K562 (cell line): ENCODE measurements around the gene ZRANB3. TPM values are rescaled to one million over a fixed set of nuclear protein-coding genes. Genes with fewer than 3 reads are reported as not detected.
"Not testable (repeated sequence)": the region's sequence is repeated elsewhere in the genome, so short reads cannot be mapped to it uniquely, and the experiment has no call there.

Experiments used
- ATAC-seq: fragments of 200-7000 bp; cut with Tn5 transposase; 3 replicates; pipeline ENCODE4 v1.9.1; 2020; ENCODE audit warnings: moderate library complexity
- BruUV-seq: library from RNA; stranded (reverse); fragments of 400-500 nt; replicated peaks from 2 replicates; lab custom pipeline; 2021; lab: Mats Ljungman, UMichigan
- CTCF ChIA-PET: fragments of 300-600 bp; formaldehyde crosslinking; extraction: SDS; loops from one replicate; lab custom pipeline; 2021; ENCODE audit warnings: low intra/inter-chr PET ratio; lab: Yijun Ruan, JAX
- POLR2A ChIA-PET: fragments of 300-600, 350-650 bp; sonication (Branson Sonifier 250); formaldehyde crosslinking; extraction: SDS; loops from one replicate; lab custom pipeline; 2021; ENCODE audit warnings: antibody characterized with exemption, inconsistent platforms; lab: Yijun Ruan, JAX
- DNase-seq, 4 experiments: peaks; one replicate each; pipeline versions ENCODE4 v3.0.0 to v3.0.0-alpha.2; 2011 to 2018; ENCODE audit warnings: low spot score in 3 of 4, mixed read lengths in 3 of 4; ENCODE audit errors: extremely low read depth in 1 of 4
- FAIRE-seq: peaks from 2 replicates; lab custom pipeline; 2011; peaks lifted over from hg19 to GRCh38; lab: Jason Lieb, UNC
- H2AFZ ChIP-seq: 2 replicates; pipeline ENCODE4 v1.6.0; 2011; ENCODE audit warnings: low read depth, low read length, control low read depth, inconsistent platforms
- H3K27ac ChIP-seq: fragments of 200-600 bp; 3 replicates; pipeline ENCODE4 v1.8.0; 2011; ENCODE audit warnings: low read depth, mild to moderate bottlenecking, control low read depth, inconsistent platforms, low read length, moderate library complexity, mixed read lengths; ENCODE audit errors: extremely low read depth
- H3K27me3 ChIP-seq, 2 experiments: fragments of 300-600 bp in 1 of 2; 2 replicates in 1 of 2; 3 replicates in 1 of 2; pipeline versions ENCODE4 v1.6.0 to v1.8.0; 2011; ENCODE audit warnings: inconsistent platforms in 2 of 2, low read length in 2 of 2, mild to moderate bottlenecking in 1 of 2, mixed read lengths in 1 of 2, moderate library complexity in 1 of 2; ENCODE audit not compliant: control insufficient read depth in 2 of 2, insufficient read depth in 2 of 2
- H3K36me3 ChIP-seq: fragments of 300-600 bp; 3 replicates; pipeline ENCODE4 v1.8.0; 2011; ENCODE audit warnings: mild to moderate bottlenecking, low read length, inconsistent platforms; ENCODE audit not compliant: control insufficient read depth, insufficient read depth
- H3K4me1 ChIP-seq, 2 experiments: fragments of 200-600 bp in 1 of 2; replicated peaks in 1 of 2; 2 replicates in 1 of 2; 3 replicates in 1 of 2; pipeline versions ENCODE4 v1.5.1 to v1.8.0; 2011; ENCODE audit warnings: inconsistent platforms in 2 of 2, low read length in 2 of 2, mild to moderate bottlenecking in 1 of 2, mixed read lengths in 1 of 2, moderate library complexity in 1 of 2; ENCODE audit not compliant: control insufficient read depth in 2 of 2, insufficient read depth in 2 of 2
- H3K4me2 ChIP-seq: 2 replicates; pipeline ENCODE4 v1.6.1; 2011; ENCODE audit warnings: low read length, control low read depth, inconsistent platforms, mixed read lengths; ENCODE audit not compliant: insufficient read depth
- H3K4me3 ChIP-seq: fragments of 200-600 bp; sonication (generic), shearing (Covaris generic); 2 replicates; pipeline ENCODE4 v1.5.1; 2016; ENCODE audit warnings: control low read depth, inconsistent platforms
- H3K79me2 ChIP-seq: fragments of 200-600 bp; 3 replicates; pipeline ENCODE4 v1.8.0; 2011; ENCODE audit warnings: low read length, inconsistent platforms; ENCODE audit not compliant: control insufficient read depth, insufficient read depth
- H3K9ac ChIP-seq, 2 experiments: 2 replicates each; pipeline versions ENCODE4 v1.6.0 to v1.6.1; 2011; ENCODE audit warnings: low read depth in 2 of 2, low read length in 2 of 2, control low read depth in 1 of 2, inconsistent platforms in 1 of 2, mild to moderate bottlenecking in 1 of 2, mixed read lengths in 1 of 2; ENCODE audit not compliant: insufficient read depth in 1 of 2
- H3K9me1 ChIP-seq: one replicate; pipeline ENCODE4 v1.6.0; 2011; ENCODE audit warnings: inconsistent platforms, mild to moderate bottlenecking, low read length, moderate library complexity; ENCODE audit not compliant: control insufficient read depth, insufficient read depth
- H3K9me3 ChIP-seq: replicated peaks from 2 replicates; pipeline ENCODE4 v1.5.1; 2011; ENCODE audit warnings: low read depth, low read length, inconsistent platforms; ENCODE audit not compliant: control insufficient read depth, insufficient read depth
- H4K20me1 ChIP-seq: replicated peaks from 2 replicates; pipeline ENCODE4 v1.6.1; 2011; ENCODE audit warnings: low read length, inconsistent platforms, mixed read lengths; ENCODE audit not compliant: control insufficient read depth, insufficient read depth
- BCOR ChIP-seq: fragments of 450-650 bp; IDR thresholded peaks from 2 replicates; pipeline ENCODE4 v1.6.1; 2016
- CEBPG ChIP-seq, 3 experiments: fragments of 200-800 bp in 1 of 3; sonication (Bioruptor generic) in 1 of 3; sonication (generic) in 1 of 3; formaldehyde crosslinking in 1 of 3; IDR thresholded peaks in 2 of 3; conservative IDR thresholded peaks in 1 of 3; 2 replicates each; pipeline versions ENCODE4 v1.6.1 to v1.8.0; 2016 to 2022; ENCODE audit warnings: missing compliant biosample characterization in 2 of 3, missing genetic modification characterization in 2 of 3, mild to moderate bottlenecking in 1 of 3, missing genetic modification reagents in 1 of 3
- CREB3L1 ChIP-seq: fragments of 450-650 bp; IDR thresholded peaks from 2 replicates; pipeline ENCODE4 v1.6.1; 2014; ENCODE audit warnings: low read depth, mild to moderate bottlenecking, moderate library complexity, borderline replicate concordance
- FOSL1 ChIP-seq: fragments of 200-800 bp; sonication (Bioruptor generic); conservative IDR thresholded peaks from 2 replicates; pipeline ENCODE4 v1.6.1; 2016; ENCODE audit warnings: missing genetic modification characterization, missing compliant biosample characterization
- MEIS2 ChIP-seq: fragments of 450-650 bp; IDR thresholded peaks from 2 replicates; pipeline ENCODE4 v1.6.1; 2014; ENCODE audit warnings: mild to moderate bottlenecking; ENCODE audit not compliant: partially characterized antibody
- NFE2L1 ChIP-seq: fragments of 450-650 bp; IDR thresholded peaks from 2 replicates; pipeline ENCODE4 v1.6.1; 2016; ENCODE audit warnings: missing genetic modification characterization, low read depth, mild to moderate bottlenecking, missing compliant biosample characterization, moderate library complexity, borderline replicate concordance
- NFRKB ChIP-seq: fragments of 450-650 bp; IDR thresholded peaks from 2 replicates; pipeline ENCODE4 v1.6.1; 2016; ENCODE audit warnings: low read depth
- POLR3G ChIP-seq: IDR thresholded peaks from 2 replicates; pipeline ENCODE4 v1.6.1; 2011; ENCODE audit not compliant: insufficient read length, insufficient replicate concordance; ENCODE audit errors: extremely low read depth
- RBM25 ChIP-seq: fragments of 200-400 bp; formaldehyde crosslinking; IDR thresholded peaks from 2 replicates; pipeline ENCODE4 v1.6.1; 2018; ENCODE audit warnings: low read length, low read depth, moderate library complexity; ENCODE audit not compliant: severe bottlenecking
- SPI1 ChIP-seq: IDR thresholded peaks from 2 replicates; pipeline ENCODE4 v1.6.1; 2011; ENCODE audit warnings: low read depth, low read length, control low read depth, borderline replicate concordance
- SRF ChIP-seq, 2 experiments: fragments of 250-450, 450-650 bp in 1 of 2; sonication (Bioruptor Pico) in 1 of 2; sonication (generic) in 1 of 2; formaldehyde crosslinking; IDR thresholded peaks; 2 replicates each; pipeline versions ENCODE4 v1.5.0 to v1.5.1; 2020 to 2022; ENCODE audit warnings: mild to moderate bottlenecking in 1 of 2, missing genetic modification reagents in 1 of 2
- TCFL5 ChIP-seq: fragments of 250-450 bp; sonication (Bioruptor Pico); conservative IDR thresholded peaks from 2 replicates; pipeline ENCODE4 v1.6.1; 2021; ENCODE audit warnings: mild to moderate bottlenecking, moderate library complexity, matching md5 sums
- ZNF146 ChIP-seq: IDR thresholded peaks from one replicate; pipeline ENCODE4 v1.6.1; 2018; ENCODE audit warnings: missing compliant biosample characterization; ENCODE audit not compliant: unreplicated experiment
- ZNF165 ChIP-seq: fragments of 250-450 bp; sonication (Bioruptor Pico); IDR thresholded peaks from 2 replicates; pipeline ENCODE4 v1.4.0; 2020; ENCODE audit warnings: borderline replicate concordance
- WGBS: fragments of 100-300 bp; shearing (Covaris generic); methylation state at CpG from one replicate; pipeline ENCODE4 v1.1.6; 2016; ENCODE audit warnings: low coverage, mixed read lengths; ENCODE audit not compliant: insufficient coverage; ENCODE audit errors: missing lambda C conversion rate; 5-methylcytosine and 5-hydroxymethylcytosine counted together
- in situ Hi-C: fragments of 300-500 bp; cut with MboI; formaldehyde crosslinking; loops from 4 replicates; pipeline ENCODE4 v1.15.0; 2018; ENCODE audit warnings: inconsistent platforms, mixed read lengths
- intact Hi-C: fragments of 100-400 bp; cut with micrococcal nuclease; formaldehyde crosslinking; loops from 2 replicates; pipeline ENCODE4 v1.14.2; 2022
- polyA plus RNA-seq, 8 experiments: library from polyadenylated mRNA; depleted of rRNA in 4 of 8; stranded (reverse) in 5 of 8; unstranded in 3 of 8; fragments of >200 nt; fragmentation: Nextera tagmentation in 2 of 8; fragmentation: Illumina TruSeq in 1 of 8; extraction: Ambion mirVana in 2 of 8; extraction: Trizol in 1 of 8; gene quantifications; 2 replicates each; pipeline versions ENCODE4 v1.2.1 to v1.2.3, GENCODE V29; 2011 to 2014; ENCODE audit warnings: inconsistent platforms in 1 of 8, missing spikeins in 1 of 8
- total RNA-seq, 7 experiments: library from RNA; depleted of rRNA in 6 of 7; stranded (reverse); fragments of >200 nt in 6 of 7; fragmentation: Illumina TruSeq in 2 of 7; extraction: Trizol in 2 of 7; gene quantifications; 2 replicates each; pipeline versions ENCODE4 v1.2.1 to v1.2.3, GENCODE V29; 2011 to 2021; ENCODE audit warnings: low replicate concordance in 1 of 7

ZRANB3 gene
- total and polyA plus RNA-seq, 9 of the 15 experiments (the other 6 are each of a cell fraction or from before 2014, with no cell fraction given), result 8.6 to 21.3 (median 14.7) TPM

- BruUV-seq, CTCF ChIA-PET, DNase-seq, H3K27me3 ChIP-seq, H4K20me1 ChIP-seq, H3K4me1 ChIP-seq, H3K79me2 ChIP-seq, H3K9ac ChIP-seq, H2AFZ ChIP-seq, FAIRE-seq, ATAC-seq, H3K4me2 ChIP-seq, H3K4me3 ChIP-seq, intact Hi-C loops, H3K9me3 ChIP-seq, H3K9me1 ChIP-seq, in situ Hi-C loops, H3K27ac ChIP-seq, POLR2A ChIA-PET, H3K36me3 ChIP-seq: not testable (repeated sequence)
- TF ChIP-seq BCOR, result peak; percentile 21; the same call in 1 of the 2 replicates
- peak; percentile 31 for TF ChIP-seq RBM25
- peak; percentile 70 for TF ChIP-seq ZNF146
- WGBS, result 75% methylated on average over 6 of the region's 6 CpGs
These were observed 95.9 kb downstream of the ZRANB3 start for GRCh38 chr2:135435155-135435554.

- no TSS peak for BruUV-seq
- in situ Hi-C loops, result no loop called here
- no peak overlapping the region for H3K4me2 ChIP-seq
- ChIA-PET CTCF (interaction anchor here (0.8 kb wide), 1 partner anchor 285 kb away, joined by 5 read pairs; no protein-coding TSS in a partner anchor), POLR2A (interaction anchor here (0.7 kb wide), 1 partner anchor 274 kb away, joined by 3 read pairs; no protein-coding TSS in a partner anchor)
- H3K4me1 ChIP-seq, result peaks cover 0 to 3% of the 10 kb centered on the region in 2 experiments; a peak in 1 of 5 replicates
- H3K9me3 ChIP-seq, result no peaks in the 10 kb centered on the region
- no peak for FAIRE-seq
- H3K36me3 ChIP-seq, result no peaks in the 10 kb centered on the region
- H4K20me1 ChIP-seq, result no peaks in the 10 kb centered on the region
- intact Hi-C loops, result no loop called here
- H3K9ac ChIP-seq, result no peak overlapping the region
- 60% methylated on average over 1 of the region's 1 CpG for WGBS
- H2AFZ ChIP-seq, result no peak overlapping the region
- DNase-seq, result no peak
- H3K79me2 ChIP-seq, result no peaks in the 10 kb centered on the region
- no peaks in the 10 kb centered on the region for H3K27me3 ChIP-seq
- H3K27ac ChIP-seq, result no peak overlapping the region
- ATAC-seq, result no peak
- no peaks in the 10 kb centered on the region for H3K9me1 ChIP-seq
- no peak overlapping the region for H3K4me3 ChIP-seq
- TF ChIP-seq FOSL1, result no peak
- no peak for TF ChIP-seq SRF (CRISPR knock-in tag; IDR thresholded peaks at IDR 0.05)
- TF ChIP-seq SPI1, result no peak
- no peak for TF ChIP-seq MEIS2
- no peak for TF ChIP-seq TCFL5 (CRISPR knock-in tag)
- TF ChIP-seq NFE2L1 (tag), result no peak
- no peak for TF ChIP-seq POLR3G
- TF ChIP-seq ZNF165 (CRISPR knock-in tag), result no peak
- TF ChIP-seq CREB3L1, result no peak
- TF ChIP-seq NFRKB, result no peak
- TF ChIP-seq CEBPG (CRISPR knock-in tag; IDR thresholded peaks at IDR 0.05), result no peak
- no peak for TF ChIP-seq CEBPG (tag; conservative IDR thresholded peaks at IDR 0.05 in 1 of 2, IDR thresholded peaks at IDR 0.05 in 1 of 2)
These were observed 106.2 kb downstream of the ZRANB3 start for GRCh38 chr2:135424849-135425248.
